K562 (cell line): Measurements from ENCODE around the gene HOTAIR. TPM values are rescaled to one million over a fixed set of nuclear protein-coding genes. Genes with fewer than 3 reads are reported as not detected.
A peak's percentile ranks its signal among the peaks of the same experiment; 100 is the strongest.

Experiments used
- CBFB ChIP-seq: sonication (generic); formaldehyde crosslinking; IDR thresholded peaks from 2 replicates; pipeline ENCODE4 v1.4.0; 2020; ENCODE audit warnings: mild to moderate bottlenecking, missing genetic modification reagents
- CCNT2 ChIP-seq: IDR thresholded peaks from 2 replicates; pipeline ENCODE4 v1.6.1; 2011; ENCODE audit warnings: borderline replicate concordance, low read depth, mild to moderate bottlenecking, moderate library complexity, mixed read lengths, low read length; ENCODE audit not compliant: insufficient read length; ENCODE audit errors: extremely low read depth
- CHD2 ChIP-seq: IDR thresholded peaks from 2 replicates; pipeline ENCODE4 v1.6.1; 2011; ENCODE audit warnings: low read depth, low read length
- MXI1 ChIP-seq: IDR thresholded peaks from 2 replicates; pipeline ENCODE4 v1.6.1; 2011; ENCODE audit warnings: low read depth, mild to moderate bottlenecking, improper control_type of control experiment, low read length
- RBBP5 ChIP-seq: fragments of 200-600 bp; sonication (generic); IDR thresholded peaks from 2 replicates; pipeline ENCODE4 v1.6.1; 2012; ENCODE audit warnings: borderline replicate concordance, mild to moderate bottlenecking, low read length, control low read depth, inconsistent platforms; ENCODE audit not compliant: insufficient read depth, poor library complexity, severe bottlenecking
- STAG1 ChIP-seq: sonication (generic); formaldehyde crosslinking; IDR thresholded peaks from 2 replicates; pipeline ENCODE4 v1.5.0; 2020; ENCODE audit warnings: missing genetic modification reagents, borderline replicate concordance
- U2AF2 ChIP-seq: fragments of 200-400 bp; formaldehyde crosslinking; optimal IDR thresholded peaks from 2 replicates; pipeline ENCODE3; 2017; ENCODE audit warnings: low read depth, mild to moderate bottlenecking, low read length
- ZNF146 ChIP-seq: IDR thresholded peaks from one replicate; pipeline ENCODE4 v1.6.1; 2018; ENCODE audit warnings: missing compliant biosample characterization; ENCODE audit not compliant: unreplicated experiment
- ZNF239 ChIP-seq: fragments of 250-450 bp; sonication (Bioruptor Pico); IDR thresholded peaks from 2 replicates; pipeline ENCODE4 v1.4.0; 2020; ENCODE audit warnings: mild to moderate bottlenecking
- ZNF384 ChIP-seq: IDR thresholded peaks from 2 replicates; pipeline ENCODE4 v1.6.1; 2012; ENCODE audit warnings: low read depth, low read length, improper control_type of control experiment
- ZNF77 ChIP-seq: fragments of 250-450 bp; sonication (Bioruptor Pico); IDR thresholded peaks from 2 replicates; pipeline ENCODE4 v1.5.0; 2020
- polyA plus RNA-seq, 8 experiments: library from polyadenylated mRNA; depleted of rRNA in 4 of 8; stranded (reverse) in 5 of 8; unstranded in 3 of 8; fragments of >200 nt; fragmentation: Nextera tagmentation in 2 of 8; fragmentation: Illumina TruSeq in 1 of 8; extraction: Ambion mirVana in 2 of 8; extraction: Trizol in 1 of 8; gene quantifications; 2 replicates each; pipeline versions ENCODE4 v1.2.1 to v1.2.3, GENCODE V29; 2011 to 2014; ENCODE audit warnings: inconsistent platforms in 1 of 8, missing spikeins in 1 of 8
- total RNA-seq, 7 experiments: library from RNA; depleted of rRNA in 6 of 7; stranded (reverse); fragments of >200 nt in 6 of 7; fragmentation: Illumina TruSeq in 2 of 7; extraction: Trizol in 2 of 7; gene quantifications; 2 replicates each; pipeline versions ENCODE4 v1.2.1 to v1.2.3, GENCODE V29; 2011 to 2021; ENCODE audit warnings: low replicate concordance in 1 of 7
- TF ChIP-seq, protein P1 (sequence below), 2 experiments: fragments of 450-650 bp; formaldehyde crosslinking in 1 of 2; IDR thresholded peaks; 2 replicates each; pipeline versions ENCODE4 v1.4.0 to v1.6.1; 2014 to 2020; ENCODE audit warnings: mild to moderate bottlenecking in 2 of 2, borderline replicate concordance in 1 of 2, low read depth in 1 of 2
- TF ChIP-seq, protein P2 (sequence below), 2 experiments: fragments of 250-450 bp in 1 of 2; fragments of 450-650 bp in 1 of 2; sonication (Bioruptor Pico) in 1 of 2; IDR thresholded peaks; 2 replicates each; pipeline versions ENCODE4 v1.6.1 to v1.8.0; 2016 to 2021; ENCODE audit warnings: mild to moderate bottlenecking in 2 of 2, moderate library complexity in 2 of 2, missing compliant biosample characterization in 1 of 2, missing genetic modification characterization in 1 of 2
- TF ChIP-seq, protein P3 (sequence below), 2 experiments: fragments of 450-650 bp in 1 of 2; sonication (generic) in 1 of 2; formaldehyde crosslinking in 1 of 2; IDR thresholded peaks in 1 of 2; conservative IDR thresholded peaks in 1 of 2; 2 replicates each; pipeline versions ENCODE4 v1.6.1 to v1.8.1; 2016 to 2023; ENCODE audit warnings: mild to moderate bottlenecking in 2 of 2, moderate library complexity in 2 of 2, inconsistent platforms in 1 of 2, missing genetic modification reagents in 1 of 2
- TF ChIP-seq, protein P4 (sequence below): fragments of 450-650 bp; formaldehyde crosslinking; IDR thresholded peaks from 2 replicates; pipeline ENCODE4 v1.4.0; 2020; ENCODE audit warnings: mild to moderate bottlenecking, moderate library complexity

Gene HOTAIR
- total and polyA plus RNA-seq, 9 of the 15 experiments (the other 6 are each of a cell fraction or from before 2014, with no cell fraction given): 0.04 TPM; not detected in 8

DNA sequence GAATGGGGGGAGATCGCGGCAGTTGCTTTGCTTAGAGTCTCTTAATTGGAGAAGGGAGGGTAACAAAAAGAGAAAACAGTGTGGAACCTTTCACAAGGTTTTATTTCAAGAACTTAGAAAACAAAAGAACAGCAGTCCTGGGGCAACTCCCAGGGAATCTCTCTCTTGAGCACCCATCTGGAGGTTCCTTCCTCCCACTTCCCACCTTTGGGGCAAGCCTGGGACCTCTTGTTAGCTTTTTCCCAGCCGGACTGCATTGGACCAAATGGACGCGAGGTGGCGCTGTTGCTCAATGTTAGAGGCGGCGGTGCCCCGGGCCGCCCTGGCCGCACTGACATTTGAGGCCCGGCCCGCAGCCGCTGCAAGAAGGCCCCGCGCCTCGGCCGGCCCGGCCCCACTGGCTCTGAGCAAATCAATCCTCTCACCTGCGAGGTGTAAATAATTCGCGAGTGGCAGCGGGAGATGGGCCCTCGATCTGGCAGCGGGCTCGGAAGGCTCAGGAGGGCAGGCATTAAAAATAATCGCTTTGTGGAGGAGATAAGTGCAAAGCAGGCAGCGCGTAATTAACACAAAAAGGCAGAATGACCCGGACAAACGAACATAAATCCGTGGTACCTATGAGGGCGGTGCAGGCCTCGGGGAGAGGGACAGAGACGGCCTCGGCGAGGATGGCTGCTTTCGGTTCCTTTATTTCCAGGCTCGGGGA, 31.3 kb upstream of the HOTAIR start (continued):
- TF ChIP-seq RBBP5: peak; percentile 30
- TF ChIP-seq, protein P1, sequence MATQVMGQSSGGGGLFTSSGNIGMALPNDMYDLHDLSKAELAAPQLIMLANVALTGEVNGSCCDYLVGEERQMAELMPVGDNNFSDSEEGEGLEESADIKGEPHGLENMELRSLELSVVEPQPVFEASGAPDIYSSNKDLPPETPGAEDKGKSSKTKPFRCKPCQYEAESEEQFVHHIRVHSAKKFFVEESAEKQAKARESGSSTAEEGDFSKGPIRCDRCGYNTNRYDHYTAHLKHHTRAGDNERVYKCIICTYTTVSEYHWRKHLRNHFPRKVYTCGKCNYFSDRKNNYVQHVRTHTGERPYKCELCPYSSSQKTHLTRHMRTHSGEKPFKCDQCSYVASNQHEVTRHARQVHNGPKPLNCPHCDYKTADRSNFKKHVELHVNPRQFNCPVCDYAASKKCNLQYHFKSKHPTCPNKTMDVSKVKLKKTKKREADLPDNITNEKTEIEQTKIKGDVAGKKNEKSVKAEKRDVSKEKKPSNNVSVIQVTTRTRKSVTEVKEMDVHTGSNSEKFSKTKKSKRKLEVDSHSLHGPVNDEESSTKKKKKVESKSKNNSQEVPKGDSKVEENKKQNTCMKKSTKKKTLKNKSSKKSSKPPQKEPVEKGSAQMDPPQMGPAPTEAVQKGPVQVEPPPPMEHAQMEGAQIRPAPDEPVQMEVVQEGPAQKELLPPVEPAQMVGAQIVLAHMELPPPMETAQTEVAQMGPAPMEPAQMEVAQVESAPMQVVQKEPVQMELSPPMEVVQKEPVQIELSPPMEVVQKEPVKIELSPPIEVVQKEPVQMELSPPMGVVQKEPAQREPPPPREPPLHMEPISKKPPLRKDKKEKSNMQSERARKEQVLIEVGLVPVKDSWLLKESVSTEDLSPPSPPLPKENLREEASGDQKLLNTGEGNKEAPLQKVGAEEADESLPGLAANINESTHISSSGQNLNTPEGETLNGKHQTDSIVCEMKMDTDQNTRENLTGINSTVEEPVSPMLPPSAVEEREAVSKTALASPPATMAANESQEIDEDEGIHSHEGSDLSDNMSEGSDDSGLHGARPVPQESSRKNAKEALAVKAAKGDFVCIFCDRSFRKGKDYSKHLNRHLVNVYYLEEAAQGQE (IDR thresholded peaks at IDR 0.05; ENCODE audit: borderline replicate concordance): peak; percentile 93
- TF ChIP-seq, protein P1 (CRISPR knock-in tag; IDR thresholded peaks at IDR 0.05; ENCODE audit: low read depth): no peak
- no peak for TF ChIP-seq CBFB (CRISPR knock-in tag)
- TF ChIP-seq ZNF77 (CRISPR knock-in tag): no peak
- TF ChIP-seq CCNT2: peak; percentile 26
- no peak for TF ChIP-seq ZNF239 (CRISPR knock-in tag)
- no peak for TF ChIP-seq U2AF2
- TF ChIP-seq, protein P2, sequence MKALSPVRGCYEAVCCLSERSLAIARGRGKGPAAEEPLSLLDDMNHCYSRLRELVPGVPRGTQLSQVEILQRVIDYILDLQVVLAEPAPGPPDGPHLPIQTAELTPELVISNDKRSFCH (CRISPR knock-in tag; IDR thresholded peaks at IDR 0.05): no peak; the same call in 1 of the 2 replicates
- TF ChIP-seq, protein P2 (tag; IDR thresholded peaks at IDR 0.05): no peak
- peak; percentile 63; the same call in 1 of the 2 replicates for TF ChIP-seq ZNF384
- peak; percentile 85 for TF ChIP-seq STAG1 (CRISPR knock-in tag)
- TF ChIP-seq, protein P3, sequence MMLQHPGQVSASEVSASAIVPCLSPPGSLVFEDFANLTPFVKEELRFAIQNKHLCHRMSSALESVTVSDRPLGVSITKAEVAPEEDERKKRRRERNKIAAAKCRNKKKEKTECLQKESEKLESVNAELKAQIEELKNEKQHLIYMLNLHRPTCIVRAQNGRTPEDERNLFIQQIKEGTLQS (IDR thresholded peaks at IDR 0.05): no peak
- TF ChIP-seq, protein P3 (CRISPR knock-in tag; conservative IDR thresholded peaks at IDR 0.05): peak; percentile 37; the same call in 1 of the 2 replicates
- TF ChIP-seq MXI1: 0 out of 2 replicates have a peak, but pooled peaks have one; percentile 13
- TF ChIP-seq CHD2: no peak
- TF ChIP-seq, protein P4, sequence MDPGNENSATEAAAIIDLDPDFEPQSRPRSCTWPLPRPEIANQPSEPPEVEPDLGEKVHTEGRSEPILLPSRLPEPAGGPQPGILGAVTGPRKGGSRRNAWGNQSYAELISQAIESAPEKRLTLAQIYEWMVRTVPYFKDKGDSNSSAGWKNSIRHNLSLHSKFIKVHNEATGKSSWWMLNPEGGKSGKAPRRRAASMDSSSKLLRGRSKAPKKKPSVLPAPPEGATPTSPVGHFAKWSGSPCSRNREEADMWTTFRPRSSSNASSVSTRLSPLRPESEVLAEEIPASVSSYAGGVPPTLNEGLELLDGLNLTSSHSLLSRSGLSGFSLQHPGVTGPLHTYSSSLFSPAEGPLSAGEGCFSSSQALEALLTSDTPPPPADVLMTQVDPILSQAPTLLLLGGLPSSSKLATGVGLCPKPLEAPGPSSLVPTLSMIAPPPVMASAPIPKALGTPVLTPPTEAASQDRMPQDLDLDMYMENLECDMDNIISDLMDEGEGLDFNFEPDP (CRISPR knock-in tag): no peak
- no peak for TF ChIP-seq ZNF146 (CRISPR knock-in tag)
